Right renal cortex interstitium (tissue), 3 donors: ENCODE data around the gene RBBP7. TPM values are rescaled to one million over a fixed set of nuclear protein-coding genes. Genes with fewer than 3 reads are reported as not detected.

Source experiments
- DNase-seq, 3 donors: peaks; one replicate each; pipeline ENCODE4 v3.0.0-alpha.2; 2013; ENCODE audit warnings: low read depth in 3 of 3, low spot score in 2 of 3
- polyA plus RNA-seq, 3 donors: library from polyadenylated mRNA; unstranded; fragments of 120-200 nt; gene quantifications; one replicate each; pipeline ENCODE4 v1.2.1, GENCODE V29; 2013; ENCODE audit not compliant: insufficient read length in 3 of 3

Gene RBBP7
- polyA plus RNA-seq, 3 donors, result 226 to 246 (median 245) TPM

- no peak for DNase-seq
Observed at GRCh38 chrX:16828124-16828908, 41.8 kb downstream of the RBBP7 start.

- no peak for DNase-seq
Observed at GRCh38 chrX:16827225-16827624, 42.9 kb downstream of the RBBP7 start.

DNA sequence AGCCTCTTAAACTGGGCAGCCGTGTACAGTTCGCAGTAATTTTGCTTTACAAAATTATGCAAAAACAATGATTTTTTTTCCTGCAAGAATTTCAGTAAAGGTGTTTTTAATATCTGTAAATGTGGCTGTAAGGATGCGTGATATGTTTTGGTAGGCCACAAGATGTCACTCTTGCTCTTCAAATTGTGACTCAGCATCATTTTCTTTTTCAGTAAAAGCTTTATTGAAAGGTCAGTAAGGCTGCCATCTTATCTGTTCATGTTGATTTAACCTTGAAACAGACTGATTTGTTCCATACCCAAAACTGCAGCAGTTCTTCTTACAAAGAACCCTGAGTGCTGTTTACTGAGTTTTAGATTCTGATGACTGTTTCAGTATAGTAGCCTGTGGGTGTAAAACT is 44.0 kb downstream of the RBBP7 start:
- DNase-seq, result no peak

DNA sequence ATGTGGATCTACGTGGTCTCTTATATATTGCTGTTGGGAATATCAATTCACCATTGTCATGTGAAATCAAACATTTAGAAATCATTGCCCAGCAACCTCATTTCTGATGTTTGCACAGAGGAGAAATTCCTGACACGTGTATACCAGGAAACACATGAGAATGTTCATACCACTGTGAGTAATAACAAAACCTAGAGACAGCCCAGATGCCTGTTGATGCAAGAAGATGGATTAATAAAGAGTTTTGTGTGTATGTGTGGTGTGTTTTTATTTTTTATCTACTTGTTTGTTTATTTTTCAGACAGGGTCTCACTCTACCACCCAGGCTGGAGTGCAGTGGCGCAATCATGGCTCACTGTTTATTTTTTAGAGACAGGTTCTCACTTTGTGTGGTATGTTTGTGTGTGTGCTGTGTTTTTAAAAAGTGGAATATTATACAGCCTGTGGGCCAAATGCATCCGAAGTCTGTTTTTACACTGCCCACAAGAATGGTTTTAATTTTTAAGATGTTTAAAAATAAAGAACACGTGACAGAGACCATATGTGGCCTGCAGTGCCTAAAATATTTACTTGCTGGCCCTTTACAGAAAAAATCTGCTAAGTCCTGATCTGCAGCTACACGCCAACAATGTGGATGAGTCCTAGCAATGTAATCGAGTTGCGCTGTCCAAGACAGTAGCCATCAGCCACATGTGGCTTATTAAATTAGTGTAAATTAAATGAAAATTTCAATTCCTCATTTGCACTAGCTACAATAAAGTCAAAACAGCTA is 44.7 kb downstream of the RBBP7 start:
- DNase-seq, result no peak

DNA sequence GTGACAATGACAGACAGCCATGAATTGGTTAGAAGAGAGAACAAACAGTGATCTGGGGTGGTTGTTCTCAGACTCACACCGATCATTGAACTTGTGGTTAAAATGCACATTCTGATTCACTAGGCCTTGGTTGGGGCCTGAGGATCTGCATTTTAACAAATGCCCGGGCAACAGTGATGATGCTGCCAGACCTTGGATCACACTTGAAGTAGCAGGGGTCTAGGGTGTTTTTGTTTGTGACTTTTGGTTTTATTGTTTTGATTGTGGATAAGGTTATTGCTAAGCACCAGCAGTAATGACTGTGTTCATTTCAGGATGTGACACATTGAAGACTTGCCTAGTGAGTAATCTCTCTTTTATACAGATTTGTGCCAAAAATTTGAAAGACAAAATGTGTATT is 47.4 kb downstream of the RBBP7 start:
- DNase-seq, result no peak

DNA sequence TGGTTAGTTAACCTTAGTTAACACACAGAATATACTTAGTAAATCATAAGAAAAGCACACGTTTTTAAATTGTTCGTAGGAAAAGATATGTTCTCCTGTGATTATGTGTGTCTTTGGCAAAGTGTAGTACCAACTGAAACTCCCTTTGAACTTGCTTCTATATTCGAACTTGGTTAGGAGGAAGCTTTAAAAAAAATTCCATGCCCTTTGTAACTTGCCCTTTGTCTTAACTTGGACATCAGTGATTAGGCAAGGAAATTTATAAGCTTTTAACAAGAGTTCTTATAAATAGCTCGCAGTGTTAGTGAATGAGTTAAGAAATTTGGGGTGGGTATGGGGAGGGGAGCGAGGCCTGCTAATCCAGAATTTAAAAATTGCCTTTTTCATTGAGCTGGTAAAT is 50.5 kb downstream of the RBBP7 start:
- no peak for DNase-seq

DNA sequence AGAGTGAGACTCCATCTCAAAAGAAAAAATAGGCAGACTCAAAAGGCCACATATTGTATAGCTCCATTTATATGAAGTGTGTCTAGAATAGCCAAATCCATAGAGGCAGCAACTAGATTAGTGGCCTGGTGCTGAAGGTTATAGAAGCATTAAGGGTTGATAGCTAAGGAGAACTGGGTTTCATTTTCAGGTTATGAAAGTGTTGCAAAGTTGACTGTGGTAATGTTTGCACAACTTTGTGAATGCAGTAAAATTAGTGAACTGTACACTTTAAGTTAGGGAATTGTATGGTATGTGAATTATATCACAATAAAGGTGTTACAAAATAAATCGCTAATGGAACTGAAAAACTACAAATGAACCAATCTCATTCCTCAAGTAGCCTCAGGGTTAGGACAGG is 55.6 kb downstream of the RBBP7 start:
- DNase-seq, result no peak

DNA sequence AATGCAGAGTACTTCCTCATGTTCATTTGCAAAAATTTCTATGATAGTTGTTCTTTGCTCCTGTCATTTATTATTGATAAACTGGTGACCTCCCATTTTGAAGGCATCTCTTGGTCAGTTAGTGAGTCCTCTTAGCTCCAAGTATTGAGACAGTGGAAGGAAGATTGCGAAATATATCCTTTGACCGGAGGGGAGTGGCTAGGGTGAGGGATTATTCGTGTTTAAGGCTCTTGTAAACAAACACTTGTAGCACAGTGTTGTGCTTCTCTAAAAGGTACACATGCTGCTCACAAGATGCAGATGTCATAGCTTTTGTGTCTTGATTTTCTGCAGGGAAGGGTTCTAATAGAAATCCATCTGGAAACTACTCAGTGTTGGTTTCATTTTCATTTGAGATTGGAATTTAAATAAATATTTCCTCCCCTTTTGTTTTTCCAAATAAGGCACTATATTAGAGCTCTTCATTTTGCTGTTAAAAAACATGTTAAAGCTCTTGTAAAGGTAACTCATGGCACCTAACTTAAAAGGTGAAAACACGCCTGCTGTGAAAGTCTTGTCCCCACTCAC is 62.1 kb downstream of the RBBP7 start:
- no peak for DNase-seq

DNA sequence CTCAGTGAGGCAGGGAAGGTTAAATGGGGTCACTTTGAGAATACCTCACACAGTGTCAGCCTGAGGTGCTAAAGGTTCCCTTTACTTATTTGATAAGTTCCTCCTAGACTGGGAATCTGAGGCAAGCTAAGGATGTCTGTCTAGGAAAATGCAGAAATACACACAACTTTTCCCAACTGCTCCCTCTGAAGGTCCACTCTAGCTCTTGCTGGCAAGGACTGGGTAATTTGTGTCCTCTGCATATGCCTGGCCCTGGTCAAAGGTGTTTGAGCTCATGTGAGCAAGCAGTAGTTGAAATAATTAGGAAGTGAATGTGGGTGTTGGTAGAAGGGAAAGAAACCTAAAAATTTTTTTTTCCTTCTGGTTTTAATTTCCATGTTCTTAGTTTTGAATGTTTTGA is 62.6 kb downstream of the RBBP7 start:
- no peak for DNase-seq

DNA sequence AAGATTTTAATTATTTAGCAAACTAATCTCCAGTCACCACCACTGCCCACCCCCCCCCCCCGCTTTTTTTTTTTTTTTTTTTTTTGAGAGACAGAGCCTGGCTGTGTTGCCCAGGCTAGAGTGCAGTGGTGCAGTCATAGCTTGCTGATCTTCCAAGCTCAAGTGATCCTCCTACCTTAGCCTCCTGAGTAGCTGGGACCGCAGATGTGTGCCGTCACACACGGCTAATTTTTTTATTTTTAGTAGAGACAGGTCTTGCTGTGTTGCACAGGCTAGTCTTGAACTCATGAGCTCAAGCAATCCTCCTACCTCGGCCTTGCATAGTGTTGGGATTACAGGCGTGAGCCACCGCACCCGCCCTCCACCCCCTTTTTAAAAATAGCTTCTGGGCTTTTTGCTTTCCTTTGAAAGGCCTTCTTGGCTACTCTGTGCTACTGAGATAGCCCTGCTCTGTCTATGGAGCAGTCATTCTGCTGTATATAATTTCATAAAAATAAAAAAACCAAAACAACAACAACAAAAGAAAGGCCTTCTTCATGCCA is 65.2 kb downstream of the RBBP7 start:
- no peak for DNase-seq

DNA sequence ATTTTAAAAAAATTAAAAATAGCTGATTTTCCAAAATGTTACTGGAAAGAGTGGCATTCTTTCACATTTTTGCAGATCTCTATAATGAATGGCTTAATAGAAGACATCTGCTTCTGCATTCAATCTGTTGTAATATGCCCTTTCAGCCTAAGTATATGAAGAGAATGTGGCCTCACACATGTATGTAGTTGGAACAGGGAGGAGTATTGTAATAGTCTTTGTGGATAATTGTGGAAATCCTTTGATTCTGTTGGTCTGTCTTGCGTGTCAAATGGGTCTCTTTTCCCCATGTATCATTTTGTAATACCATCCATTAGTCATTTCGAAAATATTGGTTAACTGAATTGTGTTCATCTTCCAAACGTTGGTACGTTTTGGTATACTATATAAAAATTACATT is 72.3 kb downstream of the RBBP7 start:
- no peak for DNase-seq

DNA sequence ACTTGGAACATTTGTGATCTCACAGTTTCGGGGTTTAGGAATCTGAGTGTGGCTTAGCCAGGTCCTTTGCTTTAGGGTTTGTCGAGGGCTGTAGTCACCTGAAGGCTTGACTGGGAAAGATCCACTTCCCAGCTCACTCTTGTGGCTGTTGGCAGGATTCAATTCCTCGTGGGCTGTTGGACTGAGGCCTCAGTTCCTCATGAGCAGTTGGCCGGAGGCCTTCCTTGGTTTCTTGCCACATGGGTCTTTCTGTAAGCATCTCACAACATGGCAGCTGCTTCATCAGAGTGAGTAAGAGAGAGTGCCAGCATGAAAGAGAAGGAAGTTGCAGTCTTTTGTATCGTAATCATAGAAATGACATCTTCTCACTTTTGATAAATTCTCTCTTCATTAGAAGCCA is 72.8 kb downstream of the RBBP7 start:
- DNase-seq, result no peak

DNA sequence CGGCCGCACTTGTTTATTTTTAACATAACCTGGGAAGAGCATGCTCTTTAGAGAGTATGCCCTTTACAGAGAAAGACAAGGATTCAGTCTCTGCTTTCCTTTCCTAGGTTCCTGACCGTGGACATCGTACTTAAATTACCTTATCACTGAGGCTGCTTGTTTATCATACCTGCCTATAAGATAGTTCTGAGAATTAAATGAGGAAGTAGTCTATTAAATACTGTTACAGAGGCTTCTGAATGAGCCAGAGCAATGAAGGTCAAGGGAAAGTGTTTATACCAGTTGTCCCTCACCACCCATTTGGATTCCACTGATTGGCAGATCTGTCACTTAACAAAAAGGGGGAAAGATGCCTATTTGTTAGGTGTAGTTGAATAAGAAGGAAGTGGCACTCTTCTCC is 73.9 kb downstream of the RBBP7 start:
- DNase-seq, result no peak

Other genes with a start within 250 kb of the RBBP7 start
- not detected for gene S100G, start 220.2 kb downstream of the RBBP7 start, polyA plus RNA-seq
- gene CTPS2, start 157.7 kb downstream of the RBBP7 start, polyA plus RNA-seq, result 10 to 100 TPM; 35.6 to 40.9 (median 36.2) TPM
- 10 to 100 TPM; 26.9 to 34.6 (median 32.3) TPM for gene SYAP1, start 150.8 kb downstream of the RBBP7 start, polyA plus RNA-seq
- 10 to 100 TPM; 15.7 to 17.1 (median 16.0) TPM for gene TXLNG, start 83.9 kb downstream of the RBBP7 start, polyA plus RNA-seq
- 10 to 100 TPM; 11.7 to 20.1 (median 18.4) TPM for gene REPS2, start 76.3 kb upstream of the RBBP7 start, polyA plus RNA-seq